Left ventricle myocardium inferior (tissue), 1 donor: ENCODE measurements around the gene COMMD7. TPM values are rescaled to one million over a fixed set of nuclear protein-coding genes. Genes with fewer than 3 reads are reported as not detected.
A peak's percentile ranks its signal among the peaks of the same experiment; 100 is the strongest.

Experiments
- DNase-seq: peaks from one replicate; pipeline ENCODE4 v3.0.0-alpha.2; 2020
- H3K27ac ChIP-seq: fragments of 200-600 bp; replicated peaks from 2 replicates; pipeline ENCODE4 v1.8.0; 2021
- H3K27me3 ChIP-seq: fragments of 200-600 bp; 2 replicates; pipeline ENCODE4 v1.8.0; 2021; ENCODE audit warnings: low read depth
- H3K36me3 ChIP-seq: fragments of 200-600 bp; 2 replicates; pipeline ENCODE4 v1.8.0; 2021
- H3K4me1 ChIP-seq: fragments of 200-600 bp; 2 replicates; pipeline ENCODE4 v1.8.0; 2021
- H3K4me3 ChIP-seq: fragments of 200-600 bp; 2 replicates; pipeline ENCODE4 v1.8.0; 2021; ENCODE audit warnings: mild to moderate bottlenecking, moderate library complexity
- H3K9me3 ChIP-seq: fragments of 200-600 bp; replicated peaks from 2 replicates; pipeline ENCODE4 v1.8.0; 2021
- intact Hi-C: fragments of 100-400 bp; cut with micrococcal nuclease; formaldehyde crosslinking; loops from one replicate; pipeline ENCODE4 v1.11.0; 2022
- total RNA-seq: library from RNA; stranded (reverse); fragmentation: NEBNext Ultra II Directional; extraction: Animal tissue kit (Norgen Biotek cat#: 25700); gene quantifications from one replicate; pipeline ENCODE4 v1.2.1, GENCODE V29; 2021
- TF ChIP-seq, protein P1 (sequence below): fragments of 200-600 bp; IDR thresholded peaks from 2 replicates; pipeline ENCODE4 v1.8.0; 2021; ENCODE audit warnings: antibody characterized with exemption, mild to moderate bottlenecking, borderline replicate concordance
- donor health status: DM: no; HTN: yes; CAD: no; lungs with severe emphysema.

The COMMD7 gene
- total RNA-seq, 1 donor from 2014 or later: 47.2 TPM

DNA sequence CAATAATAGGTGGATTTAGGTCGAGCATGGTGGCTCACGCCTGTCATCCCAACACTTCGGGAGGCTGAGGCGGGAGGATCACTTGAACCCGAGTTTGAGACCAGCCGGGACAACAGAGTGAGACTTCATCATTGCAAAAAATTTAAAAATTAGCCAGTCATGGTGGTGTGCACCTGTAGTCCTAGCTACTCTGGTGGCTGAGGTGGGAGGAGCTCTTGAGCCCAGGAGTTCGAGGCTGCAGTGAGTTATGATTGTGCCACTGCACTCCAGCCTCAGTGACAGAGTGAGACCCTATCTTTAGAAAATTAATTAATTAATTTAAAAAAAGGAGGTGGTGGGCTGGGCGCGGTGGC, 56.1 kb downstream of the COMMD7 start:
- no peaks in the 10 kb centered on the region for H3K27me3 ChIP-seq
- no peaks in the 10 kb centered on the region for H3K36me3 ChIP-seq
- H3K9me3 ChIP-seq: no peaks in the 10 kb centered on the region
- peaks cover 6% of the 10 kb centered on the region for H3K4me1 ChIP-seq
- no peak overlapping the region for H3K27ac ChIP-seq
- intact Hi-C loops: no loop called here
- H3K4me3 ChIP-seq: no peak overlapping the region
- TF ChIP-seq, protein P1, sequence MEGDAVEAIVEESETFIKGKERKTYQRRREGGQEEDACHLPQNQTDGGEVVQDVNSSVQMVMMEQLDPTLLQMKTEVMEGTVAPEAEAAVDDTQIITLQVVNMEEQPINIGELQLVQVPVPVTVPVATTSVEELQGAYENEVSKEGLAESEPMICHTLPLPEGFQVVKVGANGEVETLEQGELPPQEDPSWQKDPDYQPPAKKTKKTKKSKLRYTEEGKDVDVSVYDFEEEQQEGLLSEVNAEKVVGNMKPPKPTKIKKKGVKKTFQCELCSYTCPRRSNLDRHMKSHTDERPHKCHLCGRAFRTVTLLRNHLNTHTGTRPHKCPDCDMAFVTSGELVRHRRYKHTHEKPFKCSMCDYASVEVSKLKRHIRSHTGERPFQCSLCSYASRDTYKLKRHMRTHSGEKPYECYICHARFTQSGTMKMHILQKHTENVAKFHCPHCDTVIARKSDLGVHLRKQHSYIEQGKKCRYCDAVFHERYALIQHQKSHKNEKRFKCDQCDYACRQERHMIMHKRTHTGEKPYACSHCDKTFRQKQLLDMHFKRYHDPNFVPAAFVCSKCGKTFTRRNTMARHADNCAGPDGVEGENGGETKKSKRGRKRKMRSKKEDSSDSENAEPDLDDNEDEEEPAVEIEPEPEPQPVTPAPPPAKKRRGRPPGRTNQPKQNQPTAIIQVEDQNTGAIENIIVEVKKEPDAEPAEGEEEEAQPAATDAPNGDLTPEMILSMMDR: no peak
- no peak for DNase-seq

DNA sequence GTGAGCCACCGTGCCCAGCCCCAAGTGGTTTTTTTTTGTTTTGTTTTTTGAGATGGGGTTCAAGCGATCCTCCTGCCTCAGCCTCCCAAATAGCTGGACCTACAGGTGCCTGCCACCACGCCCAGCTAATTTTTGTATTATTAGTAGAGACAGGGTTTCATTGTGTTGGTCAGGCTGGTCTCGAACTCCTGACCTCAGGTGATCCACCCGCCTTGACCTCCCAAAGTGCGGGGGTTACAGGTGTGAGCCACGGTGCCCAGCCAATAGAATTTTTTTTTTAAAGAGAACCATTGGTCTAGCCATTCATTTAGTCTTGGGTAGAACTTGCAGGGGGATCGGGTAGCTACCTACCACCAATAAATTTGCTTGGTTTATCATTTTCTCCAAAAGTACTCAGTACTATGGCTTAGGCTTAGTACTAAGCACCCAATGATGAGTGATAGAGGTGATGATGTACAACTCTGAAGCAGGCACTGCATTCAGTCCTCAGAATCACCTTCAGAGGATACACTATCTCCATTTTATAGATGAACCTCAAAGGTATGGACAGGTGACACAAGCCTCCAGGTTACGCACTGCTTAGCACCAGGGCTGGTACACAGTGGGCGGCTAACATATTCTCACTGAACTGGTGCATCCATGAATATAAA, 56.6 kb downstream of the COMMD7 start:
- TF ChIP-seq, protein P1: no peak
- Histone ChIP-seq H3K27me3 (no peaks in the 10 kb centered on the region), H3K36me3 (no peaks in the 10 kb centered on the region), H3K4me1 (peaks cover 6% of the 10 kb centered on the region), H3K9me3 (no peaks in the 10 kb centered on the region), H3K27ac (no peak overlapping the region), H3K4me3 (no peak overlapping the region)
- DNase-seq: no peak
- intact Hi-C loops: no loop called here

DNA sequence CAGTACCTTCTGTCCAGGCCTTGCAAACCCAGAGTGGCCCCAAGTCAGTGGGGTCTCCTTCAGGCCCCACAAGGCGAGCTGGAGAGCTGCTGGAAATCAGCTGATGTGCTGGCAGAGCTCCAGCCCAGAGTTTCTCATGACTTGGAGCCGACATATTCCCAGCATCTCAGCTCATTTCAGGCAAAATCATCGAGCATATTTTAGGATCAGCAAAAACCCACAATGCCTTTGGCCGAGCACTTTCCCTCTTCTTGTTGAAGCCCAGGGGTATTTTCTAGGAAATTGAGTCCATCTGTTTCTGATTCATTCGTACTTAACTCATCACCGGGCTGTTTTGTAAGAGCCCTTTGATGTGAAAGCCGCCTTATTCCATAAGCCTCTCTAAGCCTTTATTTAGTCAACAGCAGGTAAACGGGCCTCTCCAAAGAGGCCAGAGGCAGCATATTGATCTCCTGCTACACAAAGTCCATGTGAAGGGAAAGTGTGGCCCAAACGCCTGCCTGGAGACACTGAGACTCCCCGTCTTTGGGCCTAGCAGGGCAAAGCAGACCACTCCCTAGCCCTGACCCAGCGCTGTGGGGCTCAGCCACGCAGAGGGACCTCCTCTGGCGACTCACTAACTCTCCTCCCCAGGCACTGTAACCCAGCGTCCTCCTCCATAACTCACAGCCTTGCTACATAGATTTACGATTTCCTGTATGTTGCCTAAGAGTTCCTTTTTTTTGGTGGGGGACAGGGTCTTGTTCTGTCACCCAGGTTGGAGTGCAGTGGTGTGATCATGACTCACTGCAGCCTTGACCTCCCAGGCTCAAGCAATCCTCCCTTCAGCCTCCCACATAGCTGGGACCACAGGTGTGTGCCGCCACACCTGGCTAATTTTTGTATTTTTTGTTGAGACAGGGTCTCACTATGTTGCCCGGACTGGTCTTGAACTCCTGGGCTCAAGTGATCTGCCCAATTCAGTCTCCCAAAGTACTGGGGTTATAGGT, 57.4 kb downstream of the COMMD7 start:
- DNase-seq: peak; percentile 46
- H3K27ac ChIP-seq: peak overlapping the region; percentile 48
- no peaks in the 10 kb centered on the region for H3K27me3 ChIP-seq
- no peak overlapping the region for H3K4me3 ChIP-seq
- intact Hi-C loops: no loop called here
- TF ChIP-seq, protein P1: no peak
- peaks cover 6% of the 10 kb centered on the region for H3K4me1 ChIP-seq
- no peaks in the 10 kb centered on the region for H3K9me3 ChIP-seq
- H3K36me3 ChIP-seq: no peaks in the 10 kb centered on the region

DNA sequence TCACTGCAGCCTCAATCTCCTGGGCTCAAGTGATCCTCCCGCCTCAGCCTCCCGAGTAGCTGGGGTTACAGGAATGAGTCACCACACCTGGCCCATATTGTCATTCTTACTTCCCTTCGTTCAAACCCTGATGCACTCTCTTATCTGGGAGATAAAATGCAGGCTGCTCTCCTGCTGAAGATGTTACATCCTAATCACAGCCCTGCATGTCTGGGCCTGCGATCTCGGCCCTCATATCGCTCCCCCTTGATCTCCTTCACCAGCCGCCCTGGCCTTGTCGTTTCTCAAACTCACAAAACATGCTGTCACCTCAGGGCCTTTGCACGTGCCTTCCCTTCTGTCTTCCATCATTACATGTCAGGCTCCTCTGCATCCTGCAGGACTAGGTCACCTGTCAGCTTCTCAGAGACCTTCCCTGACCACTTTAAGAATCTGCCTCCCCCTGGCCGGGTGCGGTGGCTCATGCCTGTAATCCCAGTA, 60.7 kb downstream of the COMMD7 start:
- intact Hi-C loops: no loop called here
- Histone ChIP-seq H3K36me3 (no peaks in the 10 kb centered on the region), H3K27ac (no peak overlapping the region), H3K4me1 (peaks cover 6% of the 10 kb centered on the region), H3K4me3 (no peak overlapping the region), H3K27me3 (no peaks in the 10 kb centered on the region), H3K9me3 (no peaks in the 10 kb centered on the region)
- TF ChIP-seq, protein P1: no peak
- no peak for DNase-seq

DNA sequence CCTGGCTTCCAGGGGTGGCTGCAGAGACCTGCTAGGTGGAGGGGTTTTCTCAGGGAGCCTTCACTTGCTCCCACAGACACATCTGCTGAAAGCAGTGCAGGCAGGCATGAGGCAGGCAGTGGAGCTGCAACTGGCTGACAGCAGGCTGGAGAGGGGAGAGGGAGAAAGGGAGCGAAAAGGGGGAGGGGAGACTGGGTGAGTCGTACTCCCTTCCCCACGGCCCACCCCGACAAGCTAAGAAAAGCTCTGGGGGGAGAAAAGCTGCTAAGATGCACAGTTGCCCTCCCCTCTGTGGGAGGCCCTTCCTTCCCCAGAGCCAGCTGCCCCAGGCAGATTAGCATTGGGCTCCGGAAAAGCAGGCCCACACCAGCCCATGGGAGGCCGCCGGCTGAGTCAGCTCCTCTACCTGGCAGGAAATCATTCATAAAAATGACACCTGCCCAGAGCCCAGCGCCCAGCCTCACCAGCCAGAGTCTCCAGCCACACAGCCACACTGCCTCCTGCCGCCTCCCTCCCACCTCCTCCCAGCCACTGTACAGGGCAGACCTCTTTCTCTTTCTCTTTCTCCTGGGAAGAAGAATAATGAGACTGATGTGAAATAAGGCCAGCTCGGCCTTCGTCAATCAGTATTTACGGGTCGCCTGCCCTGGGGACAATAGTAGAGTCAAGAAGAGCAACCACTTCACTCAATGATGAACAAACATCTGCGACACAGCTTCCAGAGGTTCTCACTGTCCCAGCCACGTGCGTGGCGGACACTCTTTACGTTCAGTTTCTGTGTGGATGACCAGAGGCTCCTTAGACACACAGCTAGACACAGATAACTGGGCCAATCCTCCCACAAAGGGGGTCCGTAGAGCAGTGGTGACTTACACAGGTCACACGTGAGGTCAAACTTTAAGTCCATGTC, 61.8 kb downstream of the COMMD7 start:
- Histone ChIP-seq H3K4me3 (no peak overlapping the region), H3K36me3 (no peaks in the 10 kb centered on the region), H3K27ac (no peak overlapping the region), H3K27me3 (no peaks in the 10 kb centered on the region), H3K9me3 (no peaks in the 10 kb centered on the region), H3K4me1 (peaks cover 6% of the 10 kb centered on the region)
- intact Hi-C loops: no loop called here
- DNase-seq: no peak
- TF ChIP-seq, protein P1: no peak
